ENCODE measurements around the gene RBX1. TPM values are rescaled to one million over a fixed set of nuclear protein-coding genes. Genes with fewer than 3 reads are reported as not detected.

The RBX1 gene
- total and polyA plus RNA-seq, 2 of the 4 experiments (the other 2 are of a cell fraction), result 72.4 to 84.5 TPM

DNA sequence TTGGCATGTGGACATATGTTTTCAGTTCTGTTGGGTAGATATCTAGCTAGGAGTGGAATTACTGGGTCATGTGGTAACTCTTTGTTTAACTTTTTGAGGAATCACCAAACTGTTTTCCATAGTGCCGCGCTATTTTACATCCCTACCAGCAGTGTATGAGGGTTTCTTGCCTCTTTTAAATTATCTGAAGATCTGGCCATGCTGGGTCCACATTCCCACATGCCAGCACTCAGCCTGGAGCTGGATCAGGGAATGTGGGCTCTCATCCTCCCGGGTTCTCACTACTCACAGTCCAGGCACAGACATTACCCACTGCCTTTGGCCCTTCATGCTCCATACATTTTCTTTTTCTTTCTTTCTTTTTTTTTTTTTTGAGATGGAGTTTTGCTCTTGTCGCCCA, 44.6 kb downstream of the RBX1 start:
- no CpG with 5 or more reads among the region's 4 CpGs for WGBS, 2 experiments (ENCODE audit: extremely low coverage in 2 of 2, insufficient read length in 1 of 2)
- Histone ChIP-seq H2BK120ac (ENCODE audit: low read depth, low read length) (no peak overlapping the region), H2AFZ (replicated peaks; ENCODE audit: low read length, poor library complexity) (no peak overlapping the region), H3K56ac (ENCODE audit: extremely low read depth, insufficient read depth, low read length) (no peak overlapping the region), H3K23ac (ENCODE audit: low read depth, low read length) (no peak overlapping the region), H3K27ac (ENCODE audit: insufficient read depth, low read length) (no peak overlapping the region), H3K36me3 (ENCODE audit: control insufficient read depth, insufficient read depth, low read length) (no peaks in the 10 kb centered on the region), H3K4ac (ENCODE audit: low read depth, low read length) (no peak overlapping the region), H3K4me3 (ENCODE audit: insufficient read depth, low read depth, low read length) (no peak overlapping the region), H4K20me1 (ENCODE audit: insufficient read depth, low read length) (no peaks in the 10 kb centered on the region), H3K79me1 (ENCODE audit: low read depth in 1 of 2, low read length in 2 of 2) (no peaks in the 10 kb centered on the region), H3K27me3 (ENCODE audit: control insufficient read depth, insufficient read depth, low read length) (peaks cover 19% of the 10 kb centered on the region), H2AK5ac (ENCODE audit: low read depth, low read length) (no peak overlapping the region), H3K9me1 (ENCODE audit: insufficient read depth, low read length) (no peaks in the 10 kb centered on the region), H3K4me1 (ENCODE audit: control insufficient read depth, insufficient read depth, low read length) (no peaks in the 10 kb centered on the region), H3K9ac (ENCODE audit: low read depth, low read length) (no peak overlapping the region), H4K8ac (ENCODE audit: low read depth in 2 of 2, low read length in 2 of 2) (no peak overlapping the region), H4K5ac (ENCODE audit: low read depth, low read length) (no peak overlapping the region), H3K4me2 (ENCODE audit: low read depth, low read length) (no peak overlapping the region), H2AK9ac (replicated peaks; ENCODE audit: low read depth, low read length, poor library complexity) (no peak overlapping the region), H2BK20ac (ENCODE audit: low read depth, low read length) (no peak overlapping the region), H2BK5ac (ENCODE audit: low read depth, low read length, poor library complexity, severe bottlenecking) (no peak overlapping the region), H3K14ac (replicated peaks; ENCODE audit: low read depth, low read length) (no peak overlapping the region), H2BK15ac (ENCODE audit: low read depth, low read length) (no peak overlapping the region), H3K9me3 (ENCODE audit: control insufficient read depth, insufficient read depth, low read length) (no peaks in the 10 kb centered on the region), H4K91ac (ENCODE audit: insufficient read depth, low read depth, low read length) (no peak overlapping the region), H3K18ac (ENCODE audit: low read depth, low read length) (no peak overlapping the region)
- in situ Hi-C loops (cut with MboI; ENCODE audit: low sequenced_read_pairs) (no loop called here), intact Hi-C loops (cut with micrococcal nuclease) (no loop called here), dilution Hi-C loops (cut with HindIII; ENCODE audit: low sequenced_read_pairs, unreplicated experiment) (no loop called here)
- no TSS peak for BruUV-seq (replicated peaks)
- CTCF ChIA-PET, result no interaction called here
- no peak for ATAC-seq (ENCODE audit: low read depth)
- POLR2A ChIA-PET (ENCODE audit: unreplicated experiment), result interaction anchor here (0.7 kb wide), 1 partner anchor 12 kb away, joined by 11 read pairs; no protein-coding TSS in a partner anchor
- no peak for DNase-seq
- no peak for TF ChIP-seq POLR2A (IDR thresholded peaks at IDR 0.05; ENCODE audit: low read depth, low read length)
- no peak for TF ChIP-seq FOS (IDR thresholded peaks at IDR 0.05; ENCODE audit: low read depth, low read length)
- TF ChIP-seq BHLHE40 (IDR thresholded peaks at IDR 0.05; ENCODE audit: low read depth, low read length), result no peak
- TF ChIP-seq, protein P1, sequence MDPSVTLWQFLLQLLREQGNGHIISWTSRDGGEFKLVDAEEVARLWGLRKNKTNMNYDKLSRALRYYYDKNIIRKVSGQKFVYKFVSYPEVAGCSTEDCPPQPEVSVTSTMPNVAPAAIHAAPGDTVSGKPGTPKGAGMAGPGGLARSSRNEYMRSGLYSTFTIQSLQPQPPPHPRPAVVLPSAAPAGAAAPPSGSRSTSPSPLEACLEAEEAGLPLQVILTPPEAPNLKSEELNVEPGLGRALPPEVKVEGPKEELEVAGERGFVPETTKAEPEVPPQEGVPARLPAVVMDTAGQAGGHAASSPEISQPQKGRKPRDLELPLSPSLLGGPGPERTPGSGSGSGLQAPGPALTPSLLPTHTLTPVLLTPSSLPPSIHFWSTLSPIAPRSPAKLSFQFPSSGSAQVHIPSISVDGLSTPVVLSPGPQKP (IDR thresholded peaks at IDR 0.05; ENCODE audit: borderline replicate concordance, low read depth, low read length), result no peak
- TF ChIP-seq, protein P2, sequence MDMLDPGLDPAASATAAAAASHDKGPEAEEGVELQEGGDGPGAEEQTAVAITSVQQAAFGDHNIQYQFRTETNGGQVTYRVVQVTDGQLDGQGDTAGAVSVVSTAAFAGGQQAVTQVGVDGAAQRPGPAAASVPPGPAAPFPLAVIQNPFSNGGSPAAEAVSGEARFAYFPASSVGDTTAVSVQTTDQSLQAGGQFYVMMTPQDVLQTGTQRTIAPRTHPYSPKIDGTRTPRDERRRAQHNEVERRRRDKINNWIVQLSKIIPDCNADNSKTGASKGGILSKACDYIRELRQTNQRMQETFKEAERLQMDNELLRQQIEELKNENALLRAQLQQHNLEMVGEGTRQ (IDR thresholded peaks at IDR 0.05; ENCODE audit: low read depth, low read length), result no peak
- TF ChIP-seq, protein P3, sequence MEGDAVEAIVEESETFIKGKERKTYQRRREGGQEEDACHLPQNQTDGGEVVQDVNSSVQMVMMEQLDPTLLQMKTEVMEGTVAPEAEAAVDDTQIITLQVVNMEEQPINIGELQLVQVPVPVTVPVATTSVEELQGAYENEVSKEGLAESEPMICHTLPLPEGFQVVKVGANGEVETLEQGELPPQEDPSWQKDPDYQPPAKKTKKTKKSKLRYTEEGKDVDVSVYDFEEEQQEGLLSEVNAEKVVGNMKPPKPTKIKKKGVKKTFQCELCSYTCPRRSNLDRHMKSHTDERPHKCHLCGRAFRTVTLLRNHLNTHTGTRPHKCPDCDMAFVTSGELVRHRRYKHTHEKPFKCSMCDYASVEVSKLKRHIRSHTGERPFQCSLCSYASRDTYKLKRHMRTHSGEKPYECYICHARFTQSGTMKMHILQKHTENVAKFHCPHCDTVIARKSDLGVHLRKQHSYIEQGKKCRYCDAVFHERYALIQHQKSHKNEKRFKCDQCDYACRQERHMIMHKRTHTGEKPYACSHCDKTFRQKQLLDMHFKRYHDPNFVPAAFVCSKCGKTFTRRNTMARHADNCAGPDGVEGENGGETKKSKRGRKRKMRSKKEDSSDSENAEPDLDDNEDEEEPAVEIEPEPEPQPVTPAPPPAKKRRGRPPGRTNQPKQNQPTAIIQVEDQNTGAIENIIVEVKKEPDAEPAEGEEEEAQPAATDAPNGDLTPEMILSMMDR (conservative IDR thresholded peaks at IDR 0.05; ENCODE audit: low read depth, low read length), result no peak
- TF ChIP-seq CHD1 (IDR thresholded peaks at IDR 0.05; ENCODE audit: low read depth, low read length), result no peak
- no peak for TF ChIP-seq NFE2L2 (IDR thresholded peaks at IDR 0.05; ENCODE audit: low read depth, low read length)
- TF ChIP-seq MAFK (IDR thresholded peaks at IDR 0.05; ENCODE audit: low read depth, low read length), result no peak
- no peak for TF ChIP-seq MXI1 (IDR thresholded peaks at IDR 0.05; ENCODE audit: borderline replicate concordance, low read depth, low read length)
- no peak for TF ChIP-seq CEBPB (IDR thresholded peaks at IDR 0.05; ENCODE audit: low read depth, low read length)
- no peak for TF ChIP-seq RFX5 (IDR thresholded peaks at IDR 0.05; ENCODE audit: low read depth, low read length)
- no peak for TF ChIP-seq SMC3 (IDR thresholded peaks at IDR 0.05; ENCODE audit: low read depth, low read length)
- TF ChIP-seq RCOR1 (IDR thresholded peaks at IDR 0.05; ENCODE audit: insufficient replicate concordance, low read length), result no peak
- TF ChIP-seq MAZ (IDR thresholded peaks at IDR 0.05; ENCODE audit: borderline replicate concordance, low read depth, low read length), result no peak

All from IMR-90 (cell line).